ENCODE measurements around the gene PLA2G4B.
A peak's percentile ranks its signal among the peaks of the same experiment; 100 is the strongest.

PLA2G4B gene, protein sequence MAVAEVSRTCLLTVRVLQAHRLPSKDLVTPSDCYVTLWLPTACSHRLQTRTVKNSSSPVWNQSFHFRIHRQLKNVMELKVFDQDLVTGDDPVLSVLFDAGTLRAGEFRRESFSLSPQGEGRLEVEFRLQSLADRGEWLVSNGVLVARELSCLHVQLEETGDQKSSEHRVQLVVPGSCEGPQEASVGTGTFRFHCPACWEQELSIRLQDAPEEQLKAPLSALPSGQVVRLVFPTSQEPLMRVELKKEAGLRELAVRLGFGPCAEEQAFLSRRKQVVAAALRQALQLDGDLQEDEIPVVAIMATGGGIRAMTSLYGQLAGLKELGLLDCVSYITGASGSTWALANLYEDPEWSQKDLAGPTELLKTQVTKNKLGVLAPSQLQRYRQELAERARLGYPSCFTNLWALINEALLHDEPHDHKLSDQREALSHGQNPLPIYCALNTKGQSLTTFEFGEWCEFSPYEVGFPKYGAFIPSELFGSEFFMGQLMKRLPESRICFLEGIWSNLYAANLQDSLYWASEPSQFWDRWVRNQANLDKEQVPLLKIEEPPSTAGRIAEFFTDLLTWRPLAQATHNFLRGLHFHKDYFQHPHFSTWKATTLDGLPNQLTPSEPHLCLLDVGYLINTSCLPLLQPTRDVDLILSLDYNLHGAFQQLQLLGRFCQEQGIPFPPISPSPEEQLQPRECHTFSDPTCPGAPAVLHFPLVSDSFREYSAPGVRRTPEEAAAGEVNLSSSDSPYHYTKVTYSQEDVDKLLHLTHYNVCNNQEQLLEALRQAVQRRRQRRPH

DNA sequence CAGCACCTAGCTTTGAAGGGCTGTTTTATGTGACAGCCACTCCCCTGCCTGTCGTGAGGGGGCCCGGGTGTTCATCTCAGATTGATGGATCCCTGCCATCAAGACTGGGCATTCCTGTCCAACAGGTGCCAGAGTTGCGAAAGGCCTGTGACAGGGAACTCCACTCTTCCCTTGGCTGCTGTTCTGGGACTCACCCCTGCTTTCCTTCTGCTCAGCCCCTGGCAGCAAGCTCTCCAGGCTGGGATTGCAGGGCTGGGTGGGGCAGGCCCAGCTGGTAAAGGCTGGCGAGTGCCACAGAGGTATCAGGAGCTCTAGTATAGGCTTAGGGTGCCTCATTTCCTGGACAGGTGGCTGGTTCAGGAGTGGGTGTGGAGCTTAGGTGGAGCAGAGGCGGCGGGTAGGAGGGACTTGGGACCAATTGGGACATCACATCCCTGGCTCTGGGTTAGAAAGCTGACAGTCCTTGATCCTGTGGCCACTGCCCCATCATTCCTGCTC, at the start of gene PLA2G4B:
TSS of gene PLA2G4B (plus strand) at position 448 of the 498 bp plus-strand sequence. CDS start 67 bp downstream, outside the sequence.
- Histone ChIP-seq H3K9me3 (ENCODE audit: control insufficient read depth, low read length) (no peaks in the 10 kb centered on the region), H3K27me3 (replicated peaks; ENCODE audit: control insufficient read depth, insufficient read depth, low read length) (no peaks in the 10 kb centered on the region), H3K4me1 (ENCODE audit: control insufficient read depth, insufficient read depth, low read length) (peaks cover 3% of the 10 kb centered on the region), H3K4me3 (ENCODE audit: low read length) (no peak within 1 kb of the TSS), H3K9ac (ENCODE audit: low read length) (no peak within 1 kb of the TSS), H3K36me3 (ENCODE audit: control insufficient read depth, insufficient read depth, low read length, severe bottlenecking) (peaks cover 4% of the 10 kb centered on the region)
- DNase-seq (ENCODE audit: low read depth), result no peak

DNA sequence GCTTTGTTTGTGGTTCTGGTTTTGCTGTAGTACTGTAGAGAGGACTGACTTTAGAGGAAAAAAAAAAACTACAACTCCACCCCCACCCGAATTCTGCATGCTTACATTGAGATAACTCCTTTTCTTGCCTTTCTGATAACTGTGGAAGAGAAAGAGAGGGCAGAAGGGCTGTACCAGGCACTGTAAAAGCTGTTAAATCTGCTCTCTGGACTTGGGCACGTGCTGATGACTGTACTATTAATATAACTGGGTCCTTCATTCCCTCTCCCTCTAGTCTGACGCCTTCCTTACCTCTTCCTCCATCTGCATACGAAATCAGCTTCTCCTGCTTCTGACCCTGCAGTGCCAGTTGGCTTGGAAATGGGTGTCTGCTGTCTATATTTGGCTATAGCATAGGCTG, 49.4 kb upstream of the PLA2G4B start:
- H3K4me3 ChIP-seq (ENCODE audit: low read length), result no peak overlapping the region
- DNase-seq (ENCODE audit: low read depth), result no peak
- H3K36me3 ChIP-seq (ENCODE audit: control insufficient read depth, insufficient read depth, low read length, severe bottlenecking), result no peaks in the 10 kb centered on the region
- no peaks in the 10 kb centered on the region for H3K27me3 ChIP-seq (replicated peaks; ENCODE audit: control insufficient read depth, insufficient read depth, low read length)
- peaks cover 22% of the 10 kb centered on the region for H3K4me1 ChIP-seq (ENCODE audit: control insufficient read depth, insufficient read depth, low read length)
- no peaks in the 10 kb centered on the region for H3K9me3 ChIP-seq (ENCODE audit: control insufficient read depth, low read length)
- H3K9ac ChIP-seq (ENCODE audit: low read length), result no peak overlapping the region

- no peak overlapping the region for H3K9ac ChIP-seq (ENCODE audit: low read length)
- DNase-seq (ENCODE audit: low read depth), result no peak
- no peak overlapping the region for H3K4me3 ChIP-seq (ENCODE audit: low read length)
- H3K9me3 ChIP-seq (ENCODE audit: control insufficient read depth, low read length), result no peaks in the 10 kb centered on the region
- no peaks in the 10 kb centered on the region for H3K27me3 ChIP-seq (replicated peaks; ENCODE audit: control insufficient read depth, insufficient read depth, low read length)
- H3K36me3 ChIP-seq (ENCODE audit: control insufficient read depth, insufficient read depth, low read length, severe bottlenecking), result no peaks in the 10 kb centered on the region
- H3K4me1 ChIP-seq (ENCODE audit: control insufficient read depth, insufficient read depth, low read length), result peaks cover 22% of the 10 kb centered on the region
Observed at GRCh38 chr15:41789662-41790061, 49.0 kb upstream of the PLA2G4B start.

- Histone ChIP-seq H3K9ac (ENCODE audit: low read length) (no peak overlapping the region), H3K36me3 (ENCODE audit: control insufficient read depth, insufficient read depth, low read length, severe bottlenecking) (no peaks in the 10 kb centered on the region), H3K4me1 (ENCODE audit: control insufficient read depth, insufficient read depth, low read length) (peaks cover 22% of the 10 kb centered on the region), H3K9me3 (ENCODE audit: control insufficient read depth, low read length) (no peaks in the 10 kb centered on the region), H3K4me3 (ENCODE audit: low read length) (no peak overlapping the region), H3K27me3 (replicated peaks; ENCODE audit: control insufficient read depth, insufficient read depth, low read length) (no peaks in the 10 kb centered on the region)
- no peak for DNase-seq (ENCODE audit: low read depth)
Observed at GRCh38 chr15:41790169-41790568, 48.5 kb upstream of the PLA2G4B start.

GRCh38 chr15:41790756-41791546, 47.7 kb upstream of the PLA2G4B start:
- H3K4me3 ChIP-seq (ENCODE audit: low read length), result peak overlapping the region; percentile 44
- peak; percentile 59 for DNase-seq (ENCODE audit: low read depth)

GRCh38 chr15:41791547-41791937, 47.1 kb upstream of the PLA2G4B start:
- Histone ChIP-seq H3K36me3 (ENCODE audit: control insufficient read depth, insufficient read depth, low read length, severe bottlenecking) (no peaks in the 10 kb centered on the region), H3K4me3 (ENCODE audit: low read length) (no peak overlapping the region), H3K4me1 (ENCODE audit: control insufficient read depth, insufficient read depth, low read length) (peaks cover 28% of the 10 kb centered on the region), H3K9me3 (ENCODE audit: control insufficient read depth, low read length) (no peaks in the 10 kb centered on the region), H3K9ac (ENCODE audit: low read length) (no peak overlapping the region), H3K27me3 (replicated peaks; ENCODE audit: control insufficient read depth, insufficient read depth, low read length) (no peaks in the 10 kb centered on the region)
- DNase-seq (ENCODE audit: low read depth), result no peak

More at GRCh38 chr15:41790756-41791546, 47.7 kb upstream of the PLA2G4B start:
- Histone ChIP-seq H3K27me3 (replicated peaks; ENCODE audit: control insufficient read depth, insufficient read depth, low read length) (no peaks in the 10 kb centered on the region), H3K9me3 (ENCODE audit: control insufficient read depth, low read length) (no peaks in the 10 kb centered on the region), H3K36me3 (ENCODE audit: control insufficient read depth, insufficient read depth, low read length, severe bottlenecking) (no peaks in the 10 kb centered on the region), H3K4me1 (ENCODE audit: control insufficient read depth, insufficient read depth, low read length) (peaks cover 24% of the 10 kb centered on the region), H3K9ac (ENCODE audit: low read length) (no peak overlapping the region)

- no peaks in the 10 kb centered on the region for H3K36me3 ChIP-seq (ENCODE audit: control insufficient read depth, insufficient read depth, low read length, severe bottlenecking)
- no peak overlapping the region for H3K9ac ChIP-seq (ENCODE audit: low read length)
- no peaks in the 10 kb centered on the region for H3K9me3 ChIP-seq (ENCODE audit: control insufficient read depth, low read length)
- no peaks in the 10 kb centered on the region for H3K27me3 ChIP-seq (replicated peaks; ENCODE audit: control insufficient read depth, insufficient read depth, low read length)
- no peak for DNase-seq (ENCODE audit: low read depth)
- H3K4me1 ChIP-seq (ENCODE audit: control insufficient read depth, insufficient read depth, low read length), result peaks cover 32% of the 10 kb centered on the region
- H3K4me3 ChIP-seq (ENCODE audit: low read length), result no peak overlapping the region
Observed at GRCh38 chr15:41792000-41792637, 46.5 kb upstream of the PLA2G4B start.

GRCh38 chr15:41794081-41794480, 44.6 kb upstream of the PLA2G4B start:
- Histone ChIP-seq H3K4me3 (ENCODE audit: low read length) (no peak overlapping the region), H3K4me1 (ENCODE audit: control insufficient read depth, insufficient read depth, low read length) (peaks cover 41% of the 10 kb centered on the region), H3K9ac (ENCODE audit: low read length) (no peak overlapping the region), H3K36me3 (ENCODE audit: control insufficient read depth, insufficient read depth, low read length, severe bottlenecking) (no peaks in the 10 kb centered on the region), H3K9me3 (ENCODE audit: control insufficient read depth, low read length) (no peaks in the 10 kb centered on the region), H3K27me3 (replicated peaks; ENCODE audit: control insufficient read depth, insufficient read depth, low read length) (no peaks in the 10 kb centered on the region)
- DNase-seq (ENCODE audit: low read depth), result peak; percentile 77

DNA sequence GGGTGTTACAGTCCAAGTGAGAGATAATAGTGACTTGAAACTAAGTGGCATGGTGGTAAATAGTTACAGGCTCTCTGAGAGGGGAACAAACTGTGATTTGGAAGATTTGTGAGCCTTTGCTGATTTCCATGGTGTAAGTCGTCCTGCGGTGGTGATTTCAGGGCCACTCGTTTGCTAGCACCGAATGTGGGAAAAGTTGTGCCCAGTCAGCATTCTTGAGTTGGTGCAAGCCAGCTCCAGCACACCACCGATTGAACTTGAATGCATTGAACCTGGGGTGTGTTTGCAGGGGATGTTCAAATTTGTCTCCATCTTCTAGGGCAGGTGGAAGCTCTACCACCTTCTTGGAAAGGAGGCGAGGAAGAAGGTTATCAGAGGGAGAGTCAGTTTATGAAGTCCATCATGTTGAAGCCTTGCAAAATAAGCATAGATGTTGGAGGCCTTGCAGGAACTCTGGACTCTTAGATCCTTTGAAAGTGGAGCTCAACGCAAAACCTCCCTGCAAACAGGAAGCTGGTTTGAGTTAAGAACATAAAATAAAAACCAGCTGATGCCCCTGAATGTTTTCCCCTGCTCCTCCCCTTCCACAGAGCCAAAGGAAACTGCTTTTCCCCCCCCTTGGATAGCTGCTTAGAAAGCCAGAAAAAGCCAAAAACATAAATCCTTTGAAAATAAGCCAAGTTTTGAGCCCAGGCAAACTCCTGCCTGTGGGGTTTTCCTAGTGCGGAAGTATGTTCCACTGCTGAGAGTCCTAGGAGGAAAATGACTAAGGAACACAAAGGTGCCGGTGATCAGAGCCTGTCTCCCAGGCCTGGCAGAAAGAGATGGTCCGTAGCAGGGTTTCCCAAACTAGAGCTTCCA, 42.4 kb upstream of the PLA2G4B start:
- peak overlapping the region; percentile 19 for H3K9ac ChIP-seq (ENCODE audit: low read length)
- no peaks in the 10 kb centered on the region for H3K27me3 ChIP-seq (replicated peaks; ENCODE audit: control insufficient read depth, insufficient read depth, low read length)
- peak; percentile 91 for DNase-seq (ENCODE audit: low read depth)
- no peak overlapping the region for H3K4me3 ChIP-seq (ENCODE audit: low read length)
- no peaks in the 10 kb centered on the region for H3K9me3 ChIP-seq (ENCODE audit: control insufficient read depth, low read length)
- H3K36me3 ChIP-seq (ENCODE audit: control insufficient read depth, insufficient read depth, low read length, severe bottlenecking), result peaks cover 6% of the 10 kb centered on the region
- H3K4me1 ChIP-seq (ENCODE audit: control insufficient read depth, insufficient read depth, low read length), result peaks cover 27% of the 10 kb centered on the region

Data from adipocyte (in vitro differentiated cells).